HEK293 (cell line): Measurements from ENCODE around the gene RNF41.
A peak's percentile ranks its signal among the peaks of the same experiment; 100 is the strongest.

Experiments used
- EGR2 ChIP-seq: fragments of 450-650 bp; formaldehyde crosslinking; IDR thresholded peaks from 2 replicates; pipeline ENCODE4 v1.5.1; 2016; ENCODE audit warnings: low read depth, missing biosample characterization, missing genetic modification characterization
- FEZF1 ChIP-seq: fragments of 450-650 bp; formaldehyde crosslinking; IDR thresholded peaks from 2 replicates; pipeline ENCODE4 v1.5.1; 2016; ENCODE audit warnings: missing biosample characterization, missing genetic modification characterization
- GLIS2 ChIP-seq: fragments of 450-650 bp; formaldehyde crosslinking; IDR thresholded peaks from 2 replicates; pipeline ENCODE4 v1.5.1; 2016; ENCODE audit warnings: missing biosample characterization, missing genetic modification characterization
- HOXD13 ChIP-seq: sonication (generic); formaldehyde crosslinking; IDR thresholded peaks from 2 replicates; pipeline ENCODE4 v1.8.0; 2022; ENCODE audit warnings: missing genetic modification reagents, borderline replicate concordance
- IKZF3 ChIP-seq: fragments of 450-650 bp; IDR thresholded peaks from 2 replicates; pipeline ENCODE4 v1.5.0; 2018; ENCODE audit warnings: missing biosample characterization, mild to moderate bottlenecking, missing genetic modification characterization, moderate library complexity
- PRDM1 ChIP-seq: fragments of 450-650 bp; formaldehyde crosslinking; IDR thresholded peaks from 2 replicates; pipeline ENCODE4; 2016; ENCODE audit warnings: missing biosample characterization, missing genetic modification characterization
- PRDM4 ChIP-seq: fragments of 450-650 bp; formaldehyde crosslinking; IDR thresholded peaks from 2 replicates; pipeline ENCODE4 v1.5.1; 2017; ENCODE audit warnings: missing biosample characterization, missing genetic modification characterization
- SP2 ChIP-seq: fragments of 450-650 bp; formaldehyde crosslinking; IDR thresholded peaks from 2 replicates; pipeline ENCODE4 v1.5.1; 2016; ENCODE audit warnings: missing biosample characterization, missing genetic modification characterization
- SP3 ChIP-seq: fragments of 450-650 bp; formaldehyde crosslinking; IDR thresholded peaks from 2 replicates; pipeline ENCODE4 v1.5.1; 2016; ENCODE audit warnings: missing biosample characterization, missing genetic modification characterization
- SP7 ChIP-seq: fragments of 450-650 bp; formaldehyde crosslinking; IDR thresholded peaks from 2 replicates; pipeline ENCODE4 v1.5.1; 2016; ENCODE audit warnings: missing biosample characterization, missing genetic modification characterization
- TRIM28 ChIP-seq: IDR thresholded peaks from 2 replicates; pipeline ENCODE4 v1.6.1; 2011; ENCODE audit warnings: low read length, control low read depth, borderline replicate concordance
- ZBTB20 ChIP-seq: fragments of 450-650 bp; formaldehyde crosslinking; IDR thresholded peaks from 2 replicates; pipeline ENCODE4 v1.5.1; 2016; ENCODE audit warnings: missing biosample characterization, missing genetic modification characterization
- ZBTB48 ChIP-seq: fragments of 450-650 bp; formaldehyde crosslinking; IDR thresholded peaks from 2 replicates; pipeline ENCODE4 v1.5.1; 2016; ENCODE audit warnings: missing biosample characterization, missing genetic modification characterization
- ZBTB8A ChIP-seq: fragments of 450-650 bp; formaldehyde crosslinking; IDR thresholded peaks from 2 replicates; pipeline ENCODE4 v1.5.1; 2016; ENCODE audit warnings: missing biosample characterization, missing genetic modification characterization
- ZEB2 ChIP-seq: fragments of 450-650 bp; formaldehyde crosslinking; IDR thresholded peaks from 2 replicates; pipeline ENCODE4 v1.5.1; 2016; ENCODE audit warnings: missing biosample characterization, missing genetic modification characterization
- ZFHX2 ChIP-seq: fragments of 450-650 bp; formaldehyde crosslinking; conservative IDR thresholded peaks from 2 replicates; pipeline ENCODE4 v1.5.1; 2016; ENCODE audit warnings: missing biosample characterization, missing genetic modification characterization
- ZFP69B ChIP-seq: fragments of 450-650 bp; formaldehyde crosslinking; IDR thresholded peaks from 2 replicates; pipeline ENCODE4 v1.5.1; 2016; ENCODE audit warnings: missing biosample characterization, missing genetic modification characterization
- ZNF121 ChIP-seq: fragments of 450-650 bp; formaldehyde crosslinking; IDR thresholded peaks from 2 replicates; pipeline ENCODE4 v1.5.1; 2016; ENCODE audit warnings: missing biosample characterization, missing genetic modification characterization
- ZNF169 ChIP-seq: fragments of 450-650 bp; formaldehyde crosslinking; IDR thresholded peaks from 2 replicates; pipeline ENCODE4 v1.5.1; 2016; ENCODE audit warnings: missing biosample characterization, missing genetic modification characterization
- ZNF175 ChIP-seq: fragments of 450-650 bp; formaldehyde crosslinking; IDR thresholded peaks from 2 replicates; pipeline ENCODE4 v1.5.1; 2016; ENCODE audit warnings: missing biosample characterization, missing genetic modification characterization
- ZNF19 ChIP-seq: fragments of 450-650 bp; formaldehyde crosslinking; IDR thresholded peaks from 2 replicates; pipeline ENCODE4; 2016; ENCODE audit warnings: missing biosample characterization, missing genetic modification characterization, low read depth
- ZNF266 ChIP-seq: fragments of 450-650 bp; formaldehyde crosslinking; IDR thresholded peaks from 2 replicates; pipeline ENCODE4 v1.5.1; 2016; ENCODE audit warnings: missing biosample characterization, missing genetic modification characterization, low read depth
- ZNF292 ChIP-seq: fragments of 450-650 bp; formaldehyde crosslinking; IDR thresholded peaks from 2 replicates; pipeline ENCODE4 v1.5.1; 2016; ENCODE audit warnings: low read depth, missing biosample characterization, missing genetic modification characterization, borderline replicate concordance
- ZNF335 ChIP-seq: fragments of 450-650 bp; formaldehyde crosslinking; conservative IDR thresholded peaks from 2 replicates; pipeline ENCODE4 v1.5.1; 2016; ENCODE audit warnings: missing biosample characterization, missing genetic modification characterization
- ZNF350 ChIP-seq: fragments of 450-650 bp; formaldehyde crosslinking; IDR thresholded peaks from 2 replicates; pipeline ENCODE4 v1.5.0; 2017; ENCODE audit warnings: missing biosample characterization, mild to moderate bottlenecking, missing genetic modification characterization
- ZNF473 ChIP-seq: fragments of 450-650 bp; formaldehyde crosslinking; IDR thresholded peaks from 2 replicates; pipeline ENCODE4 v1.5.1; 2017; ENCODE audit warnings: missing biosample characterization, missing genetic modification characterization
- ZNF501 ChIP-seq: fragments of 450-650 bp; formaldehyde crosslinking; IDR thresholded peaks from 2 replicates; pipeline ENCODE4 v1.5.1; 2016; ENCODE audit warnings: missing biosample characterization, missing genetic modification characterization
- ZNF561 ChIP-seq: fragments of 450-650 bp; IDR thresholded peaks from 2 replicates; pipeline ENCODE4 v1.5.1; 2018; ENCODE audit warnings: missing biosample characterization, missing genetic modification characterization, borderline replicate concordance
- ZNF654 ChIP-seq: fragments of 450-650 bp; formaldehyde crosslinking; IDR thresholded peaks from 2 replicates; pipeline ENCODE4 v1.5.1; 2016; ENCODE audit warnings: low read depth, missing biosample characterization, missing genetic modification characterization
- ZNF660 ChIP-seq: fragments of 450-650 bp; IDR thresholded peaks from 2 replicates; pipeline ENCODE4 v1.5.1; 2018; ENCODE audit warnings: missing biosample characterization, mild to moderate bottlenecking, missing genetic modification characterization
- ZSCAN30 ChIP-seq: fragments of 450-650 bp; IDR thresholded peaks from 2 replicates; pipeline ENCODE4 v1.5.1; 2018; ENCODE audit warnings: missing biosample characterization, mild to moderate bottlenecking, missing genetic modification characterization, moderate library complexity
- TF ChIP-seq, protein P1 (sequence below): fragments of 450-650 bp; formaldehyde crosslinking; IDR thresholded peaks from 2 replicates; pipeline ENCODE4 v1.5.1; 2016; ENCODE audit warnings: missing biosample characterization, missing genetic modification characterization
- TF ChIP-seq, protein P2 (sequence below): fragments of 450-650 bp; formaldehyde crosslinking; IDR thresholded peaks from 2 replicates; pipeline ENCODE4 v1.5.1; 2016; ENCODE audit warnings: missing biosample characterization, missing genetic modification characterization

Gene RNF41

GRCh38 chr12:56224102-56224701, 2.5 kb upstream of the RNF41 start, which contains the start of gene NABP2 (continued):
- TF ChIP-seq PRDM4 (tag by site-specific recombination) (no peak), IKZF3 (peak; percentile 99), ZNF501 (tag by site-specific recombination) (peak; percentile 71; the same call in 1 of the 2 replicates), ZBTB20 (peak; percentile 34; the same call in 1 of the 2 replicates), ZBTB48 (tag by site-specific recombination) (peak; percentile 95), ZNF660 (tag by site-specific recombination) (peak; percentile 77; the same call in 1 of the 2 replicates), ZNF335 (tag by site-specific recombination) (peak; percentile 56), FEZF1 (peak; percentile 61), ZNF561 (peak; percentile 76), ZSCAN30 (tag by site-specific recombination) (0 out of 2 replicates have a peak, but pooled peaks have one; percentile 26), ZNF266 (no peak), TRIM28 (peak; percentile 76; the same call in 1 of the 2 replicates), ZFP69B (tag by site-specific recombination) (peak; percentile 44), ZEB2 (peak; percentile 92), PRDM1 (peak; percentile 69; the same call in 1 of the 2 replicates), ZFHX2 (tag by site-specific recombination) (peak; percentile 67), ZNF473 (no peak), ZNF175 (no peak), SP7 (tag by site-specific recombination) (peak; percentile 69; the same call in 1 of the 2 replicates), ZNF121 (tag by site-specific recombination) (no peak), EGR2 (tag by site-specific recombination) (peak; percentile 36; the same call in 1 of the 2 replicates), HOXD13 (no peak), ZBTB8A (tag by site-specific recombination) (peak; percentile 55), ZNF292 (tag by site-specific recombination) (no peak), ZNF169 (tag by site-specific recombination) (no peak), GLIS2 (tag by site-specific recombination) (peak; percentile 99), ZNF19 (tag by site-specific recombination) (no peak), SP3 (tag by site-specific recombination) (peak; percentile 64), SP2 (tag by site-specific recombination) (peak; percentile 99), ZNF654 (tag by site-specific recombination) (peak; percentile 66), ZNF350 (tag by site-specific recombination) (peak; percentile 100)
- TF ChIP-seq, protein P1, sequence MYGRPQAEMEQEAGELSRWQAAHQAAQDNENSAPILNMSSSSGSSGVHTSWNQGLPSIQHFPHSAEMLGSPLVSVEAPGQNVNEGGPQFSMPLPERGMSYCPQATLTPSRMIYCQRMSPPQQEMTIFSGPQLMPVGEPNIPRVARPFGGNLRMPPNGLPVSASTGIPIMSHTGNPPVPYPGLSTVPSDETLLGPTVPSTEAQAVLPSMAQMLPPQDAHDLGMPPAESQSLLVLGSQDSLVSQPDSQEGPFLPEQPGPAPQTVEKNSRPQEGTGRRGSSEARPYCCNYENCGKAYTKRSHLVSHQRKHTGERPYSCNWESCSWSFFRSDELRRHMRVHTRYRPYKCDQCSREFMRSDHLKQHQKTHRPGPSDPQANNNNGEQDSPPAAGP (tag by site-specific recombination): peak; percentile 78
- TF ChIP-seq, protein P2, sequence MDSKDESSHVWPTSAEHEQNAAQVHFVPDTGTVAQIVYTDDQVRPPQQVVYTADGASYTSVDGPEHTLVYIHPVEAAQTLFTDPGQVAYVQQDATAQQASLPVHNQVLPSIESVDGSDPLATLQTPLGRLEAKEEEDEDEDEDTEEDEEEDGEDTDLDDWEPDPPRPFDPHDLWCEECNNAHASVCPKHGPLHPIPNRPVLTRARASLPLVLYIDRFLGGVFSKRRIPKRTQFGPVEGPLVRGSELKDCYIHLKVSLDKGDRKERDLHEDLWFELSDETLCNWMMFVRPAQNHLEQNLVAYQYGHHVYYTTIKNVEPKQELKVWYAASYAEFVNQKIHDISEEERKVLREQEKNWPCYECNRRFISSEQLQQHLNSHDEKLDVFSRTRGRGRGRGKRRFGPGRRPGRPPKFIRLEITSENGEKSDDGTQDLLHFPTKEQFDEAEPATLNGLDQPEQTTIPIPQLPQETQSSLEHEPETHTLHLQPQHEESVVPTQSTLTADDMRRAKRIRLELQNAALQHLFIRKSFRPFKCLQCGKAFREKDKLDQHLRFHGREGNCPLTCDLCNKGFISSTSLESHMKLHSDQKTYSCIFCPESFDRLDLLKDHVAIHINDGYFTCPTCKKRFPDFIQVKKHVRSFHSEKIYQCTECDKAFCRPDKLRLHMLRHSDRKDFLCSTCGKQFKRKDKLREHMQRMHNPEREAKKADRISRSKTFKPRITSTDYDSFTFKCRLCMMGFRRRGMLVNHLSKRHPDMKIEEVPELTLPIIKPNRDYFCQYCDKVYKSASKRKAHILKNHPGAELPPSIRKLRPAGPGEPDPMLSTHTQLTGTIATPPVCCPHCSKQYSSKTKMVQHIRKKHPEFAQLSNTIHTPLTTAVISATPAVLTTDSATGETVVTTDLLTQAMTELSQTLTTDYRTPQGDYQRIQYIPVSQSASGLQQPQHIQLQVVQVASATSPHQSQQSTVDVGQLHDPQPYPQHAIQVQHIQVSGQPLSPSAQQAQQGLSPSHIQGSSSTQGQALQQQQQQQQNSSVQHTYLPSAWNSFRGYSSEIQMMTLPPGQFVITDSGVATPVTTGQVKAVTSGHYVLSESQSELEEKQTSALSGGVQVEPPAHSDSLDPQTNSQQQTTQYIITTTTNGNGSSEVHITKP (tag by site-specific recombination): peak; percentile 78
